ENCODE measurements around the gene PRKCH. TPM values are rescaled to one million over a fixed set of nuclear protein-coding genes. Genes with fewer than 3 reads are reported as not detected.

Gene PRKCH
- total RNA-seq, 2 donors from 2014 or later: 27.6 to 33.9 TPM

- Histone ChIP-seq H3K4me1 (replicated peaks) (no peaks in the 10 kb centered on the region), H3K27me3 (replicated peaks; ENCODE audit: insufficient read depth) (no peaks in the 10 kb centered on the region), H3K9me3 (no peaks in the 10 kb centered on the region), H3K27ac (no peak overlapping the region), H3K4me3 (no peak overlapping the region), H3K36me3 (no peaks in the 10 kb centered on the region)
- TF ChIP-seq CTCF (IDR thresholded peaks at IDR 0.05): no peak
- no peak for TF ChIP-seq POLR2AphosphoS5 (IDR thresholded peaks at IDR 0.05)
- TF ChIP-seq POLR2A (IDR thresholded peaks at IDR 0.05): no peak
- intact Hi-C loops (cut with DNase I): loop anchor here (2.0 to 5.0 kb wide), 3 partner anchors 68 to 276 kb away; partner anchors contain the start of gene HIF1A
- no peak for DNase-seq (ENCODE audit: low spot score)
- 93% methylated on average over 3 of the region's 3 CpGs for WGBS
Observed at GRCh38 chr14:61474701-61475100, 153.3 kb downstream of the PRKCH start.

- H3K36me3 ChIP-seq: no peaks in the 10 kb centered on the region
- no peak overlapping the region for H3K4me3 ChIP-seq
- intact Hi-C loops (cut with DNase I): loop anchor here (2.0 kb wide), 1 partner anchor 275 kb away; no protein-coding TSS in a partner anchor
- WGBS: 26% methylated on average over 4 of the region's 4 CpGs
- no peaks in the 10 kb centered on the region for H3K27me3 ChIP-seq (replicated peaks; ENCODE audit: insufficient read depth)
- no peaks in the 10 kb centered on the region for H3K4me1 ChIP-seq (replicated peaks)
- no peak for DNase-seq (ENCODE audit: low spot score)
- no peaks in the 10 kb centered on the region for H3K9me3 ChIP-seq
- peak overlapping the region in 1 of 2 donors; percentile 61 for H3K27ac ChIP-seq
- TF ChIP-seq POLR2AphosphoS5 (IDR thresholded peaks at IDR 0.05) (peak; percentile 27), CTCF (IDR thresholded peaks at IDR 0.05) (peak; percentile 47 to 87 (median 71)), POLR2A (IDR thresholded peaks at IDR 0.05) (no peak)
Observed at GRCh38 chr14:61475316-61475715, 153.9 kb downstream of the PRKCH start.

- H3K4me1 ChIP-seq (replicated peaks): no peaks in the 10 kb centered on the region
- H3K36me3 ChIP-seq: no peaks in the 10 kb centered on the region
- no peak for DNase-seq (ENCODE audit: low spot score)
- peak overlapping the region; percentile 61 to 63 for H3K27ac ChIP-seq
- H3K9me3 ChIP-seq: no peaks in the 10 kb centered on the region
- no peak for TF ChIP-seq POLR2AphosphoS5 (IDR thresholded peaks at IDR 0.05)
- whole genome bisulfite sequencing: 80% methylated on average over 2 of the region's 2 CpGs
- no peaks in the 10 kb centered on the region for H3K27me3 ChIP-seq (replicated peaks; ENCODE audit: insufficient read depth)
- intact Hi-C loops (cut with DNase I): loop anchor here (2.0 kb wide), 1 partner anchor 49 kb away; no protein-coding TSS in a partner anchor
- no peak overlapping the region for H3K4me3 ChIP-seq
Observed at GRCh38 chr14:61476105-61476753, 154.8 kb downstream of the PRKCH start.

GRCh38 chr14:61476754-61477410 is 155.5 kb downstream of the PRKCH start:
- DNase-seq (ENCODE audit: low spot score): no peak
- Histone ChIP-seq H3K27ac (peak overlapping the region; percentile 62 to 63), H3K4me1 (replicated peaks) (no peaks in the 10 kb centered on the region), H3K4me3 (no peak overlapping the region), H3K36me3 (no peaks in the 10 kb centered on the region), H3K27me3 (replicated peaks; ENCODE audit: insufficient read depth) (no peaks in the 10 kb centered on the region), H3K9me3 (no peaks in the 10 kb centered on the region)
- WGBS: 41% methylated on average over 6 of the region's 6 CpGs
- peak; percentile 6 for TF ChIP-seq POLR2A (IDR thresholded peaks at IDR 0.05)
- no peak for TF ChIP-seq CTCF (IDR thresholded peaks at IDR 0.05)
- TF ChIP-seq POLR2AphosphoS5 (IDR thresholded peaks at IDR 0.05): peak; percentile 68
- intact Hi-C loops (cut with DNase I): loop anchor here (2.0 kb wide), 1 partner anchor 48 kb away; no protein-coding TSS in a partner anchor

- H3K4me1 ChIP-seq (replicated peaks): no peaks in the 10 kb centered on the region
- WGBS: 84% methylated on average over 10 of the region's 10 CpGs
- no peak overlapping the region for H3K4me3 ChIP-seq
- intact Hi-C loops (cut with DNase I): loop anchor here (2.0 kb wide), 1 partner anchor 47 kb away; no protein-coding TSS in a partner anchor
- TF ChIP-seq CTCF (IDR thresholded peaks at IDR 0.05): no peak
- TF ChIP-seq POLR2AphosphoS5 (IDR thresholded peaks at IDR 0.05): no peak
- TF ChIP-seq POLR2A (IDR thresholded peaks at IDR 0.05): no peak
- H3K27me3 ChIP-seq (replicated peaks; ENCODE audit: insufficient read depth): no peaks in the 10 kb centered on the region
- DNase-seq (ENCODE audit: low spot score): no peak
- no peaks in the 10 kb centered on the region for H3K36me3 ChIP-seq
- H3K27ac ChIP-seq: peak overlapping the region; percentile 58 to 62
- no peaks in the 10 kb centered on the region for H3K9me3 ChIP-seq
Observed at GRCh38 chr14:61477712-61478462, 156.5 kb downstream of the PRKCH start.
